Colonic mucosa (tissue), 4 donors: ENCODE data around the gene SMIM27. TPM values are rescaled to one million over a fixed set of nuclear protein-coding genes. Genes with fewer than 3 reads are reported as not detected.
A peak's percentile ranks its signal among the peaks of the same experiment; 100 is the strongest.

Experiments
- DNase-seq: peaks from one replicate; pipeline ENCODE4 v3.0.0-alpha.2; 2020
- H3K27ac ChIP-seq: fragments of 200-600 bp; one replicate; pipeline ENCODE4 v1.8.0; 2021
- H3K27me3 ChIP-seq: fragments of 200-600 bp; one replicate; pipeline ENCODE4 v1.8.0; 2021
- H3K36me3 ChIP-seq: fragments of 200-600 bp; one replicate; pipeline ENCODE4 v1.8.0; 2021
- H3K4me1 ChIP-seq: fragments of 200-600 bp; one replicate; pipeline ENCODE4 v1.8.0; 2021; ENCODE audit warnings: mild to moderate bottlenecking
- H3K4me3 ChIP-seq: fragments of 200-600 bp; one replicate; pipeline ENCODE4 v1.8.0; 2021
- H3K9ac ChIP-seq, 2 donors: one replicate each; pipeline ENCODE4 v1.7.0; 2013; ENCODE audit warnings: control low read depth in 2 of 2, low read depth in 2 of 2, low read length in 2 of 2
- H3K9me3 ChIP-seq: fragments of 200-600 bp; one replicate; pipeline ENCODE4 v1.8.0; 2021
- intact Hi-C: fragments of 100-400 bp; cut with DNase I; formaldehyde crosslinking; loops from one replicate; pipeline ENCODE4 v1.14.1; 2022
- total RNA-seq, 2 donors: library from RNA; stranded (reverse); fragmentation: NEBNext Ultra II Directional in 1 of 2; extraction: Animal tissue kit (Norgen Biotek cat#: 25700) in 1 of 2; gene quantifications; one replicate each; pipeline ENCODE4 v1.2.1, GENCODE V29; 2021
- TF ChIP-seq, protein P1 (sequence below): fragments of 200-600 bp; IDR thresholded peaks from one replicate; pipeline ENCODE4 v1.8.0; 2022; ENCODE audit warnings: antibody characterized with exemption, mild to moderate bottlenecking
- donor health status: healthy.
- donor health status: DM: no; HTN: no; CAD: no.
- donor health status: DM: no; HTN: no; CAD: no.

SMIM27 gene
- total RNA-seq, 2 donors from 2014 or later: 7.4 to 10.9 TPM

GRCh38 chr9:32526041-32526706 is 26.0 kb upstream of the SMIM27 start, which contains the start of gene RIGI:
Gene RIGI (minus strand): TSS chr9:32526196. CDS start chr9:32526166, 30 bp downstream.
- Histone ChIP-seq H3K27ac (peak within 1 kb of the TSS; percentile 93), H3K27me3 (no peaks in the 10 kb centered on the region), H3K4me3 (peak within 1 kb of the TSS; percentile 66), H3K4me1 (peaks cover 3% of the 10 kb centered on the region), H3K36me3 (no peaks in the 10 kb centered on the region), H3K9me3 (no peaks in the 10 kb centered on the region), H3K9ac (peak within 1 kb of the TSS; percentile 30 to 60)
- intact Hi-C loops: loop anchor here (5.0 to 10.0 kb wide), 2 partner anchors 49 to 144 kb away; partner anchors contain the start of genes ACO1 and NDUFB6
- DNase-seq: peak; percentile 97
- TF ChIP-seq, protein P1, sequence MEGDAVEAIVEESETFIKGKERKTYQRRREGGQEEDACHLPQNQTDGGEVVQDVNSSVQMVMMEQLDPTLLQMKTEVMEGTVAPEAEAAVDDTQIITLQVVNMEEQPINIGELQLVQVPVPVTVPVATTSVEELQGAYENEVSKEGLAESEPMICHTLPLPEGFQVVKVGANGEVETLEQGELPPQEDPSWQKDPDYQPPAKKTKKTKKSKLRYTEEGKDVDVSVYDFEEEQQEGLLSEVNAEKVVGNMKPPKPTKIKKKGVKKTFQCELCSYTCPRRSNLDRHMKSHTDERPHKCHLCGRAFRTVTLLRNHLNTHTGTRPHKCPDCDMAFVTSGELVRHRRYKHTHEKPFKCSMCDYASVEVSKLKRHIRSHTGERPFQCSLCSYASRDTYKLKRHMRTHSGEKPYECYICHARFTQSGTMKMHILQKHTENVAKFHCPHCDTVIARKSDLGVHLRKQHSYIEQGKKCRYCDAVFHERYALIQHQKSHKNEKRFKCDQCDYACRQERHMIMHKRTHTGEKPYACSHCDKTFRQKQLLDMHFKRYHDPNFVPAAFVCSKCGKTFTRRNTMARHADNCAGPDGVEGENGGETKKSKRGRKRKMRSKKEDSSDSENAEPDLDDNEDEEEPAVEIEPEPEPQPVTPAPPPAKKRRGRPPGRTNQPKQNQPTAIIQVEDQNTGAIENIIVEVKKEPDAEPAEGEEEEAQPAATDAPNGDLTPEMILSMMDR: peak; percentile 45

DNA sequence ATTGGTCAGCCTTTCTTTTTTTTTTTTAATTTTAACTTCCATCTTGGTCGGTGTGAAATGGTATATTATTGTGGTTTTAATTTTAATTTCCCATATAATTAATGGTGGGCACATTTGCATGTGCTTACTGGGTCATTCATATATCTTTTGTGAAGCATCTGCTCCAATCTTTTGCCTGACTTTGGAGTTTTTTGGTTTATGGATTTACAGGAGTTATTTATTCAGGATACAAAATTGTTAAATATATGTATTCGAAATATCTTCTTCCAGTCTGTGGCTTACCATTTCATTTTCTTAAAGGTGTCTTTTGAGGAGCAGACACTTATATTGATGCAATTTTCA is 25.4 kb upstream of the SMIM27 start:
- H3K9ac ChIP-seq: peak overlapping the region; percentile 3 to 30
- no peaks in the 10 kb centered on the region for H3K27me3 ChIP-seq
- H3K9me3 ChIP-seq: no peaks in the 10 kb centered on the region
- H3K4me1 ChIP-seq: peaks cover 3% of the 10 kb centered on the region
- H3K27ac ChIP-seq: peak overlapping the region; percentile 93
- H3K4me3 ChIP-seq: peak overlapping the region; percentile 66
- intact Hi-C loops: loop anchor here (5.0 to 10.0 kb wide), 2 partner anchors 48 to 144 kb away; partner anchors contain the start of genes ACO1 and NDUFB6
- H3K36me3 ChIP-seq: no peaks in the 10 kb centered on the region
- TF ChIP-seq, protein P1: peak; percentile 3
- no peak for DNase-seq

GRCh38 chr9:32533336-32533735 is 18.8 kb upstream of the SMIM27 start:
- no peak for DNase-seq
- TF ChIP-seq, protein P1: no peak
- H3K9me3 ChIP-seq: no peaks in the 10 kb centered on the region
- intact Hi-C loops: no loop called here
- no peak overlapping the region for H3K27ac ChIP-seq
- H3K36me3 ChIP-seq: no peaks in the 10 kb centered on the region
- no peaks in the 10 kb centered on the region for H3K27me3 ChIP-seq
- no peaks in the 10 kb centered on the region for H3K4me1 ChIP-seq
- H3K4me3 ChIP-seq: no peak overlapping the region
- no peak overlapping the region for H3K9ac ChIP-seq

- H3K36me3 ChIP-seq: no peaks in the 10 kb centered on the region
- DNase-seq: no peak
- H3K27ac ChIP-seq: no peak overlapping the region
- no peak overlapping the region for H3K9ac ChIP-seq
- H3K9me3 ChIP-seq: no peaks in the 10 kb centered on the region
- H3K27me3 ChIP-seq: no peaks in the 10 kb centered on the region
- H3K4me3 ChIP-seq: no peak overlapping the region
- TF ChIP-seq, protein P1: no peak
- intact Hi-C loops: no loop called here
- no peaks in the 10 kb centered on the region for H3K4me1 ChIP-seq
Measured at GRCh38 chr9:32533816-32534215, 18.3 kb upstream of the SMIM27 start.

DNA sequence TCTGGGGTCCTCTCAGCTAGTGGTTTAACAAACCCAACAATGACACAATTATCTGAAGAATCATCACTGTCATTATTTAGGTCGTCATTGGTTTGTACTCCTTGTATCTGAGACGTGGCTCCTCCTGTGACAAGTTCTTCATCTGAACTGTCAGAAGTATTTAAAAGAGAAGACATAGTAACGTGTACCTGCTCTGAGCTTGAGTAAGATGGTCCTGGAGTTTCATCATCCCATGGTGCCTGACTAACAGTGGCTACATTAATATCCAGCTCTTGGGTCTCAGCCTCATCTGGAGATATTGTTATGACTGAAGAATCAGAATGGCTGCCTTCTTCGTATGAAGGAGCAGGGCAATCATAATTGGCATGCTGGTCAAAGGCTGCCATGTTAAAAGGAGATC is 9.1 kb upstream of the SMIM27 start:
- Histone ChIP-seq H3K9me3 (no peaks in the 10 kb centered on the region), H3K4me1 (no peaks in the 10 kb centered on the region), H3K4me3 (no peak overlapping the region), H3K27ac (no peak overlapping the region), H3K27me3 (no peaks in the 10 kb centered on the region), H3K9ac (no peak overlapping the region), H3K36me3 (peaks cover 4% of the 10 kb centered on the region)
- no peak for DNase-seq
- intact Hi-C loops: no loop called here
- TF ChIP-seq, protein P1: no peak
